ENCODE data around the gene TNFRSF19.
A peak's percentile ranks its signal among the peaks of the same experiment; 100 is the strongest.

Gene TNFRSF19

DNA sequence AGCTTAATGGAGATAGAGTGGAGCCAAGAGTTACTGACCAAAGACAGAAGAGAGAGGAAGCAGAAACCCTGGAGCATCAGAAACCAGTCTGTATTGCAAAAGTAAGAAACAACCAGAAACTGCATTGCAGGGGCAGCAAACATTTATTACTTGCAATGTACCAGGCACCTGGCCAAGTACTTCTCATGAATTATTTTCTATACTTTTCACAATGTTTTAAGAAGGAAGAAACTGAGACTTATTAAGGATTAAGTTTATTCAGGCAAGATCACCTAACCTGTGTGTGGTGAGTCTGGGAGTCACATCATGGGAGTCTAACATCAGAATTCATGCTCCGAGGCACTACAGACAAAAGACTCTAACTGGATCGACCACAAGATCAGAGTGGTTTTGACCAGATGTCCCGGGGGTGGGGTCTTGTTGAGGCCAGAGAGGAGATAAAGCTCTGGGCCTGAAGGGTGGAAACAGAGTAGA lies 47.4 kb downstream of the TNFRSF19 start (continued):
- TF ChIP-seq, protein P1, sequence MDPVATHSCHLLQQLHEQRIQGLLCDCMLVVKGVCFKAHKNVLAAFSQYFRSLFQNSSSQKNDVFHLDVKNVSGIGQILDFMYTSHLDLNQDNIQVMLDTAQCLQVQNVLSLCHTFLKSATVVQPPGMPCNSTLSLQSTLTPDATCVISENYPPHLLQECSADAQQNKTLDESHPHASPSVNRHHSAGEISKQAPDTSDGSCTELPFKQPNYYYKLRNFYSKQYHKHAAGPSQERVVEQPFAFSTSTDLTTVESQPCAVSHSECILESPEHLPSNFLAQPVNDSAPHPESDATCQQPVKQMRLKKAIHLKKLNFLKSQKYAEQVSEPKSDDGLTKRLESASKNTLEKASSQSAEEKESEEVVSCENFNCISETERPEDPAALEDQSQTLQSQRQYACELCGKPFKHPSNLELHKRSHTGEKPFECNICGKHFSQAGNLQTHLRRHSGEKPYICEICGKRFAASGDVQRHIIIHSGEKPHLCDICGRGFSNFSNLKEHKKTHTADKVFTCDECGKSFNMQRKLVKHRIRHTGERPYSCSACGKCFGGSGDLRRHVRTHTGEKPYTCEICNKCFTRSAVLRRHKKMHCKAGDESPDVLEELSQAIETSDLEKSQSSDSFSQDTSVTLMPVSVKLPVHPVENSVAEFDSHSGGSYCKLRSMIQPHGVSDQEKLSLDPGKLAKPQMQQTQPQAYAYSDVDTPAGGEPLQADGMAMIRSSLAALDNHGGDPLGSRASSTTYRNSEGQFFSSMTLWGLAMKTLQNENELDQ (tag by site-specific recombination; IDR thresholded peaks at IDR 0.05; ENCODE audit: low read depth): no peak
- no peak for TF ChIP-seq ZNF629 (tag by site-specific recombination; IDR thresholded peaks at IDR 0.05)
- TF ChIP-seq ZNF366 (tag by site-specific recombination; conservative IDR thresholded peaks at IDR 0.05): no peak
- TF ChIP-seq, protein P2, sequence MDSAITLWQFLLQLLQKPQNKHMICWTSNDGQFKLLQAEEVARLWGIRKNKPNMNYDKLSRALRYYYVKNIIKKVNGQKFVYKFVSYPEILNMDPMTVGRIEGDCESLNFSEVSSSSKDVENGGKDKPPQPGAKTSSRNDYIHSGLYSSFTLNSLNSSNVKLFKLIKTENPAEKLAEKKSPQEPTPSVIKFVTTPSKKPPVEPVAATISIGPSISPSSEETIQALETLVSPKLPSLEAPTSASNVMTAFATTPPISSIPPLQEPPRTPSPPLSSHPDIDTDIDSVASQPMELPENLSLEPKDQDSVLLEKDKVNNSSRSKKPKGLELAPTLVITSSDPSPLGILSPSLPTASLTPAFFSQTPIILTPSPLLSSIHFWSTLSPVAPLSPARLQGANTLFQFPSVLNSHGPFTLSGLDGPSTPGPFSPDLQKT (IDR thresholded peaks at IDR 0.05; ENCODE audit: borderline replicate concordance, low read depth, low read length): no peak
- TF ChIP-seq ZFP3 (tag by site-specific recombination; IDR thresholded peaks at IDR 0.05; ENCODE audit: low read depth): no peak
- no peak for TF ChIP-seq HOXA7 (CRISPR knock-in tag; IDR thresholded peaks at IDR 0.05; ENCODE audit: borderline replicate concordance)
- TF ChIP-seq, protein P3, sequence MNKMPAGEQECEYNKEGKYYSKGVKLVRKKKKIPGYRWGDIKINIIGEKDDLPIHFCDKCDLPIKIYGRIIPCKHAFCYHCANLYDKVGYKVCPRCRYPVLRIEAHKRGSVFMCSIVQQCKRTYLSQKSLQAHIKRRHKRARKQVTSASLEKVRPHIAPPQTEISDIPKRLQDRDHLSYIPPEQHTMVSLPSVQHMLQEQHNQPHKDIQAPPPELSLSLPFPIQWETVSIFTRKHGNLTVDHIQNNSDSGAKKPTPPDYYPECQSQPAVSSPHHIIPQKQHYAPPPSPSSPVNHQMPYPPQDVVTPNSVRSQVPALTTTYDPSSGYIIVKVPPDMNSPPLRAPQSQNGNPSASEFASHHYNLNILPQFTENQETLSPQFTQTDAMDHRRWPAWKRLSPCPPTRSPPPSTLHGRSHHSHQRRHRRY (tag by site-specific recombination; IDR thresholded peaks at IDR 0.05): no peak
- TF ChIP-seq ZNF114 (tag by site-specific recombination; IDR thresholded peaks at IDR 0.05): no peak

DNA sequence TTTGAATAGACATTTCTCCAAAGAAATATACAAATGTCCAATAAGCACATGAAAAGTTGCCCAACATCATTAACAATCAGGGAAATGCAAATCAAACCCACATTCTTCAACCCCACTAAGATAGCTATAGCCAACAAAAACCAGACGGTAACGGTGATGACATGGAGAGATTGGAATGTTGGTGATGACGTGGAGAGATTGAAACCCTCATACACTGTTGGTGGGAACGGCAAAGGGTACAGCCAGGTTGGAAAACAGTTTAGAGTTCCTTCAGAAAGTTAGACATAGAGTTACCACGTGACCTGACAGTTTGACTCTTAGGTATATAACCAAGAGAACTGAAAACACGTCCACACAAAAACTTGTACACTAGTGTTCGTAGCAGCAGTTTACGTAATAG lies 48.1 kb downstream of the TNFRSF19 start:
- peaks cover 3% of the 10 kb centered on the region; the same call in 1 of the 2 replicates for H3K4me1 ChIP-seq (ENCODE audit: control insufficient read depth, insufficient read depth, low read length)
- H3K27ac ChIP-seq (ENCODE audit: extremely low read depth, low read depth, low read length): no peak overlapping the region
- no peaks in the 10 kb centered on the region for H3K9me3 ChIP-seq (ENCODE audit: control insufficient read depth, insufficient read depth, low read depth, low read length)
- H3K4me3 ChIP-seq (ENCODE audit: low read depth, low read length): no peak overlapping the region
- TF ChIP-seq YY1 (tag by site-specific recombination; IDR thresholded peaks at IDR 0.05) (no peak), ZNF48 (tag by site-specific recombination; IDR thresholded peaks at IDR 0.05) (no peak), ZNF629 (tag by site-specific recombination; IDR thresholded peaks at IDR 0.05) (peak; percentile 81), ZBTB21 (tag by site-specific recombination; IDR thresholded peaks at IDR 0.05) (peak; percentile 44; the same call in 1 of the 2 replicates)
- TF ChIP-seq, protein P4, sequence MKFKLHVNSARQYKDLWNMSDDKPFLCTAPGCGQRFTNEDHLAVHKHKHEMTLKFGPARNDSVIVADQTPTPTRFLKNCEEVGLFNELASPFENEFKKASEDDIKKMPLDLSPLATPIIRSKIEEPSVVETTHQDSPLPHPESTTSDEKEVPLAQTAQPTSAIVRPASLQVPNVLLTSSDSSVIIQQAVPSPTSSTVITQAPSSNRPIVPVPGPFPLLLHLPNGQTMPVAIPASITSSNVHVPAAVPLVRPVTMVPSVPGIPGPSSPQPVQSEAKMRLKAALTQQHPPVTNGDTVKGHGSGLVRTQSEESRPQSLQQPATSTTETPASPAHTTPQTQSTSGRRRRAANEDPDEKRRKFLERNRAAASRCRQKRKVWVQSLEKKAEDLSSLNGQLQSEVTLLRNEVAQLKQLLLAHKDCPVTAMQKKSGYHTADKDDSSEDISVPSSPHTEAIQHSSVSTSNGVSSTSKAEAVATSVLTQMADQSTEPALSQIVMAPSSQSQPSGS (tag by site-specific recombination; IDR thresholded peaks at IDR 0.05; ENCODE audit: low read depth): 0 out of 2 replicates have a peak, but pooled peaks have one; percentile 22
- TF ChIP-seq, protein P5, sequence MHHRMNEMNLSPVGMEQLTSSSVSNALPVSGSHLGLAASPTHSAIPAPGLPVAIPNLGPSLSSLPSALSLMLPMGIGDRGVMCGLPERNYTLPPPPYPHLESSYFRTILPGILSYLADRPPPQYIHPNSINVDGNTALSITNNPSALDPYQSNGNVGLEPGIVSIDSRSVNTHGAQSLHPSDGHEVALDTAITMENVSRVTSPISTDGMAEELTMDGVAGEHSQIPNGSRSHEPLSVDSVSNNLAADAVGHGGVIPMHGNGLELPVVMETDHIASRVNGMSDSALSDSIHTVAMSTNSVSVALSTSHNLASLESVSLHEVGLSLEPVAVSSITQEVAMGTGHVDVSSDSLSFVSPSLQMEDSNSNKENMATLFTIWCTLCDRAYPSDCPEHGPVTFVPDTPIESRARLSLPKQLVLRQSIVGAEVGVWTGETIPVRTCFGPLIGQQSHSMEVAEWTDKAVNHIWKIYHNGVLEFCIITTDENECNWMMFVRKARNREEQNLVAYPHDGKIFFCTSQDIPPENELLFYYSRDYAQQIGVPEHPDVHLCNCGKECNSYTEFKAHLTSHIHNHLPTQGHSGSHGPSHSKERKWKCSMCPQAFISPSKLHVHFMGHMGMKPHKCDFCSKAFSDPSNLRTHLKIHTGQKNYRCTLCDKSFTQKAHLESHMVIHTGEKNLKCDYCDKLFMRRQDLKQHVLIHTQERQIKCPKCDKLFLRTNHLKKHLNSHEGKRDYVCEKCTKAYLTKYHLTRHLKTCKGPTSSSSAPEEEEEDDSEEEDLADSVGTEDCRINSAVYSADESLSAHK (tag by site-specific recombination; IDR thresholded peaks at IDR 0.05): 0 out of 2 replicates have a peak, but pooled peaks have one; percentile 18
- ChIA-PET POLR2A (no interaction called here), CTCF (no interaction called here)
- H3K36me3 ChIP-seq (ENCODE audit: control insufficient read depth in 2 of 2, insufficient read depth in 1 of 2, low read length in 2 of 2): no peaks in the 10 kb centered on the region

All from HEK293 (cell line).